ENCODE results near the gene SAMMSON. TPM values are rescaled to one million over a fixed set of nuclear protein-coding genes. Genes with fewer than 3 reads are reported as not detected.

Gene SAMMSON
- total and polyA plus RNA-seq, 9 of the 15 experiments (the other 6 are each of a cell fraction or from before 2014, with no cell fraction given): 0.65 to 4.4 (median 1.9) TPM

GRCh38 chr3:69993757-69994156, 5.8 kb upstream of the SAMMSON start (continued):
- TF ChIP-seq ZNF655 (CRISPR knock-in tag; IDR thresholded peaks at IDR 0.05): no peak
- no peak for TF ChIP-seq NR3C1 (CRISPR knock-in tag; IDR thresholded peaks at IDR 0.05)

- Histone ChIP-seq H3K79me2 (ENCODE audit: control insufficient read depth, insufficient read depth, low read length) (no peaks in the 10 kb centered on the region), H2AFZ (ENCODE audit: low read depth, low read length) (no peak overlapping the region), H3K4me2 (ENCODE audit: insufficient read depth, low read length) (no peak overlapping the region), H4K20me1 (replicated peaks; ENCODE audit: control insufficient read depth, insufficient read depth, low read length) (no peaks in the 10 kb centered on the region), H3K36me3 (ENCODE audit: control insufficient read depth, insufficient read depth, low read length) (no peaks in the 10 kb centered on the region), H3K27me3 (ENCODE audit: control insufficient read depth in 2 of 2, insufficient read depth in 2 of 2, low read length in 2 of 2) (no peaks in the 10 kb centered on the region), H3K9me3 (replicated peaks; ENCODE audit: control insufficient read depth, insufficient read depth, low read depth, low read length) (no peaks in the 10 kb centered on the region), H3K27ac (ENCODE audit: extremely low read depth, low read depth, low read length) (no peak overlapping the region), H3K4me3 (no peak overlapping the region), H3K9me1 (ENCODE audit: control insufficient read depth, insufficient read depth, low read length) (no peaks in the 10 kb centered on the region), H3K4me1 (replicated peaks in 1 of 2; ENCODE audit: control insufficient read depth in 2 of 2, insufficient read depth in 2 of 2, low read length in 2 of 2) (peaks cover 4 to 7% of the 10 kb centered on the region in 2 experiments; a peak in 3 of 5 replicates), H3K9ac (ENCODE audit: insufficient read depth in 1 of 2, low read depth in 2 of 2, low read length in 2 of 2) (no peak overlapping the region)
- TF ChIP-seq ELF2 (CRISPR knock-in tag; IDR thresholded peaks at IDR 0.05) (no peak), TEAD2 (tag; IDR thresholded peaks at IDR 0.05) (no peak), ZFP36 (IDR thresholded peaks at IDR 0.05; ENCODE audit: low read depth, low read length, partially characterized antibody) (no peak), ZBTB17 (CRISPR knock-in tag; IDR thresholded peaks at IDR 0.05) (no peak), ZNF449 (CRISPR knock-in tag; IDR thresholded peaks at IDR 0.05) (no peak), ZBTB5 (IDR thresholded peaks at IDR 0.05) (no peak)
- FAIRE-seq (no peak), ATAC-seq (no peak), DNase-seq (ENCODE audit: extremely low read depth in 1 of 4, low spot score in 3 of 4) (no peak)
- CTCF ChIA-PET (ENCODE audit: low intra/inter-chr PET ratio): no interaction called here
- POLR2A ChIA-PET: no interaction called here
- intact Hi-C loops (cut with micrococcal nuclease): loop anchor here (2.0 kb wide), 1 partner anchor 306 kb away; no protein-coding TSS in a partner anchor
- no TSS peak for BruUV-seq (replicated peaks)
- WGBS (ENCODE audit: insufficient coverage, low coverage, missing lambda C conversion rate): 32% methylated on average over 3 of the region's 3 CpGs
- in situ Hi-C loops (cut with MboI): no loop called here
Observed at GRCh38 chr3:69994919-69995318, 4.6 kb upstream of the SAMMSON start.

Measured in K562 (cell line).